Gastrocnemius medialis (tissue), 4 donors: Measurements from ENCODE around the gene PGM2.

Experiments
- CTCF ChIP-seq, 5 experiments: fragments of 450-650 bp in 3 of 5; fragments of 200-600 bp in 2 of 5; sonication (generic) in 2 of 5; IDR thresholded peaks in 4 of 5; conservative IDR thresholded peaks in 1 of 5; 1 replicate in 4 of 5; 2 replicates in 1 of 5; pipeline ENCODE4 v1.5.1; 2016 to 2019; ENCODE audit warnings: antibody characterized with exemption in 5 of 5, mild to moderate bottlenecking in 3 of 5, moderate library complexity in 3 of 5
- POLR2A ChIP-seq, 2 donors: fragments of 450-650 bp; IDR thresholded peaks; one replicate each; pipeline ENCODE4 v1.6.1; 2017; ENCODE audit warnings: antibody characterized with exemption in 2 of 2, mild to moderate bottlenecking in 2 of 2, moderate library complexity in 2 of 2

GRCh38 chr4:37827030-37827685 lies 672 bp downstream of the PGM2 start:
- TF ChIP-seq CTCF (IDR thresholded peaks at IDR 0.05 in 4 of 5, conservative IDR thresholded peaks at IDR 0.05 in 1 of 5) (no peak), POLR2A (IDR thresholded peaks at IDR 0.05) (no peak)
